Activated naive CD4-positive, alpha-beta T cell treated with anti-CD3 and anti-CD28 coated beads, Interleukin-2, amount 50 U/mL, for 72 hours (primary cell): ENCODE results near the gene HAPLN3. TPM values are rescaled to one million over a fixed set of nuclear protein-coding genes. Genes with fewer than 3 reads are reported as not detected.

Source experiments
- ATAC-seq, 2 donors: fragments of 150-1000 bp; cut with Tn5 transposase; 2 replicates each; pipeline ENCODE4 v1.10.0; 2021; ENCODE audit warnings: mild to moderate bottlenecking in 2 of 2, moderate library complexity in 2 of 2
- DNase-seq, 2 donors: peaks; one replicate each; pipeline ENCODE4 v3.0.0; 2021 to 2022; ENCODE audit warnings: low spot score in 2 of 2
- H3K27ac Mint-ChIP-seq, 2 donors: one replicate each; pipeline ENCODE4 v1.8.0; 2022; ENCODE audit warnings: mild to moderate bottlenecking in 2 of 2, mixed read lengths in 2 of 2
- H3K36me3 Mint-ChIP-seq, 2 donors: one replicate each; pipeline ENCODE4 v1.8.0; 2022; ENCODE audit warnings: mixed read lengths in 2 of 2
- H3K9me3 Mint-ChIP-seq, 2 donors: one replicate each; pipeline ENCODE4 v1.8.0; 2022; ENCODE audit warnings: mixed read lengths in 2 of 2
- total RNA-seq, 2 donors: library from RNA; stranded (reverse); gene quantifications; one replicate each; pipeline ENCODE4 v1.2.3, GENCODE V29; 2022

Gene HAPLN3
- total RNA-seq, 2 donors from 2014 or later: 25.6 to 80.8 TPM

GRCh38 chr15:88915354-88915753, 20.0 kb upstream of the HAPLN3 start:
- Mint-ChIP-seq H3K9me3 (no peaks in the 10 kb centered on the region), H3K36me3 (no peaks in the 10 kb centered on the region), H3K27ac (no peak overlapping the region)
- ATAC-seq: no peak
- no peak for DNase-seq

- DNase-seq (no peak), ATAC-seq (no peak)
- Mint-ChIP-seq H3K36me3 (no peaks in the 10 kb centered on the region), H3K9me3 (no peaks in the 10 kb centered on the region), H3K27ac (peak overlapping the region in 1 of 2 donors; percentile 88)
These were observed 18.5 kb upstream of the HAPLN3 start for GRCh38 chr15:88913850-88914169.

- DNase-seq: peak; percentile 73 to 79
- H3K9me3 Mint-ChIP-seq: no peaks in the 10 kb centered on the region
- peak within 1 kb of the TSS; percentile 24 to 88 for H3K27ac Mint-ChIP-seq
- ATAC-seq: peak; percentile 88 to 95
- H3K36me3 Mint-ChIP-seq: no peaks in the 10 kb centered on the region
These were observed 17.9 kb upstream of the HAPLN3 start, which contains the start of gene MFGE8 for GRCh38 chr15:88913017-88913849. TSS of gene MFGE8 (minus strand) at chr15:88913379. CDS start at chr15:88913319, 60 bp downstream.

GRCh38 chr15:88912500-88912921, 17.2 kb upstream of the HAPLN3 start:
- no peaks in the 10 kb centered on the region for H3K36me3 Mint-ChIP-seq
- DNase-seq: no peak
- ATAC-seq: no peak
- no peaks in the 10 kb centered on the region for H3K9me3 Mint-ChIP-seq
- peak overlapping the region; percentile 24 to 88 for H3K27ac Mint-ChIP-seq

GRCh38 chr15:88911766-88912118, 16.4 kb upstream of the HAPLN3 start:
- ATAC-seq (no peak), DNase-seq (no peak)
- H3K9me3 Mint-ChIP-seq: no peaks in the 10 kb centered on the region
- H3K27ac Mint-ChIP-seq: peak overlapping the region in 1 of 2 donors; percentile 88
- H3K36me3 Mint-ChIP-seq: no peaks in the 10 kb centered on the region

GRCh38 chr15:88909956-88910831, 14.8 kb upstream of the HAPLN3 start:
- ATAC-seq: no peak
- DNase-seq: peak in 1 of 2 donors; percentile 13
- no peak overlapping the region for H3K27ac Mint-ChIP-seq
- H3K9me3 Mint-ChIP-seq: no peaks in the 10 kb centered on the region
- no peaks in the 10 kb centered on the region for H3K36me3 Mint-ChIP-seq

- no peak for ATAC-seq
- no peaks in the 10 kb centered on the region for H3K36me3 Mint-ChIP-seq
These were observed 13.6 kb upstream of the HAPLN3 start for GRCh38 chr15:88908697-88909621.

GRCh38 chr15:88908123-88908522, 12.8 kb upstream of the HAPLN3 start:
- Mint-ChIP-seq H3K9me3 (no peaks in the 10 kb centered on the region), H3K27ac (peak overlapping the region in 1 of 2 donors; percentile 59), H3K36me3 (no peaks in the 10 kb centered on the region)
- DNase-seq: no peak
- ATAC-seq: no peak

More at GRCh38 chr15:88908697-88909621, 13.6 kb upstream of the HAPLN3 start:
- Mint-ChIP-seq H3K9me3 (no peaks in the 10 kb centered on the region), H3K27ac (no peak overlapping the region)
- no peak for DNase-seq

GRCh38 chr15:88907111-88907510, 11.8 kb upstream of the HAPLN3 start:
- Mint-ChIP-seq H3K27ac (peak overlapping the region in 1 of 2 donors; percentile 63), H3K36me3 (no peaks in the 10 kb centered on the region), H3K9me3 (no peaks in the 10 kb centered on the region)
- DNase-seq: no peak
- ATAC-seq: no peak

GRCh38 chr15:88906551-88906950, 11.2 kb upstream of the HAPLN3 start:
- peak overlapping the region in 1 of 2 donors; percentile 63 for H3K27ac Mint-ChIP-seq
- DNase-seq (no peak), ATAC-seq (no peak)
- H3K9me3 Mint-ChIP-seq: no peaks in the 10 kb centered on the region
- no peaks in the 10 kb centered on the region for H3K36me3 Mint-ChIP-seq

- H3K36me3 Mint-ChIP-seq: no peaks in the 10 kb centered on the region
- DNase-seq (no peak), ATAC-seq (no peak)
- peak overlapping the region; percentile 4 to 63 for H3K27ac Mint-ChIP-seq
- no peaks in the 10 kb centered on the region for H3K9me3 Mint-ChIP-seq
These were observed 10.8 kb upstream of the HAPLN3 start for GRCh38 chr15:88906130-88906529.

- DNase-seq (no peak), ATAC-seq (no peak)
- Mint-ChIP-seq H3K36me3 (no peaks in the 10 kb centered on the region), H3K9me3 (no peaks in the 10 kb centered on the region), H3K27ac (peak overlapping the region in 1 of 2 donors; percentile 63)
These were observed 10.2 kb upstream of the HAPLN3 start for GRCh38 chr15:88905576-88905975.

GRCh38 chr15:88904624-88905327, 9.4 kb upstream of the HAPLN3 start:
- H3K9me3 Mint-ChIP-seq: no peaks in the 10 kb centered on the region
- peak; percentile 84 to 89 for DNase-seq
- peak; percentile 89 to 99 for ATAC-seq
- H3K36me3 Mint-ChIP-seq: no peaks in the 10 kb centered on the region
- H3K27ac Mint-ChIP-seq: peak overlapping the region; percentile 31 to 74

GRCh38 chr15:88904257-88904623, 8.9 kb upstream of the HAPLN3 start:
- no peak for ATAC-seq

GRCh38 chr15:88902846-88903245, 7.5 kb upstream of the HAPLN3 start:
- H3K27ac Mint-ChIP-seq: no peak overlapping the region
- no peaks in the 10 kb centered on the region for H3K9me3 Mint-ChIP-seq
- no peak for DNase-seq
- ATAC-seq: no peak
- H3K36me3 Mint-ChIP-seq: no peaks in the 10 kb centered on the region

More at GRCh38 chr15:88904257-88904623, 8.9 kb upstream of the HAPLN3 start:
- no peak for DNase-seq
- H3K36me3 Mint-ChIP-seq: no peaks in the 10 kb centered on the region
- peak overlapping the region in 1 of 2 donors; percentile 74 for H3K27ac Mint-ChIP-seq
- H3K9me3 Mint-ChIP-seq: no peaks in the 10 kb centered on the region
